ENCODE data around the gene CASP2. TPM values are rescaled to one million over a fixed set of nuclear protein-coding genes. Genes with fewer than 3 reads are reported as not detected.
"Not testable (repeated sequence)": the region's sequence is repeated elsewhere in the genome, so short reads cannot be mapped to it uniquely, and the experiment has no call there.

The CASP2 gene
- total RNA-seq, 3 donors from 2014 or later = 82.2 to 90.5 (median 88.6) TPM

DNA sequence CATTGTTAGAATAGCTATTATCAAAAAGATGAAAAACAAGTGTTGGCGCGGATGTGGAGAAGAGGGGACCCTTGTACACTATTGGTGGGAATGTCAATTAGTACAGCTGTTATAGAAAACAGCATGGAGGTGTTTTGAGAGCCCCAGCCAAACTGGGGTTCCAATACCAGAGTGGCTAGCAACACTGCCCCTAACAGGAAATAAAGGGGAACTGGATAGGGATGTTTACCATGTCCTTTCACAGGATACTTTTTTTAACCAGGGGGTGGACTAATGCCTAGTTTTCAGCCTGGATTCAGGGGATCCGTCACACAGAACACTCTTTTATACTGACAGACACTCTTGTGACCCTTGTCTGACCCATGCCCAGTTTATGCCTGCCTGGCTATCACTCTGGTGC, 31.8 kb upstream of the CASP2 start:
- H3K36me3 Mint-ChIP-seq (ENCODE audit: insufficient read depth) = peaks cover 6% of the 10 kb centered on the region
- peaks cover 17% of the 10 kb centered on the region for H3K9me3 Mint-ChIP-seq
- peaks cover 70% of the 10 kb centered on the region for H3K4me1 Mint-ChIP-seq (ENCODE audit: low read depth)
- no peaks in the 10 kb centered on the region for H3K27me3 Mint-ChIP-seq (ENCODE audit: low read depth)
- H3K4me3 Mint-ChIP-seq = no peak overlapping the region
- no peak for ATAC-seq
- no peak for DNase-seq

DNA sequence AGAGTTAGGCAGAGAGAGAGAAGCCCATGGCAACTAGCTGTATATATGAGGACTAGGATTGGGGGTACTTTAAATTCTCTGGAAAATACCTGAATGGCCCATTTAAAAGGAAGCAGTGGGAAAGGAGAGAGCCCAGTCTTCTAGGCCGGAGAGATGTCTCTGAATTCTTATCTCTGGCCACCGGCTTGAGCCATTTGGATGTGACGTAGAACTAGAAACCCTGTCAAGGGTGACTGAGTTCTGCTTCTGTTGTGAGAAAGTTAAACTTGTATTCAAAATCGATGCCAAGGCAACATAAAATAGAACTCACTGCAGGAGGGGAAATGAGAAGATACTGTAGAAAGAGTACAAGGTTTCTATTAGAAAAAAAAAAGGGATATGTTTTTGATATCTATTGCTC, 31.2 kb upstream of the CASP2 start:
- H3K27me3 Mint-ChIP-seq (ENCODE audit: low read depth) = no peaks in the 10 kb centered on the region
- ATAC-seq = no peak
- H3K36me3 Mint-ChIP-seq (ENCODE audit: insufficient read depth) = peaks cover 6% of the 10 kb centered on the region
- H3K4me3 Mint-ChIP-seq = no peak overlapping the region
- DNase-seq = no peak
- peaks cover 67% of the 10 kb centered on the region for H3K4me1 Mint-ChIP-seq (ENCODE audit: low read depth)
- peaks cover 17% of the 10 kb centered on the region for H3K9me3 Mint-ChIP-seq

DNA sequence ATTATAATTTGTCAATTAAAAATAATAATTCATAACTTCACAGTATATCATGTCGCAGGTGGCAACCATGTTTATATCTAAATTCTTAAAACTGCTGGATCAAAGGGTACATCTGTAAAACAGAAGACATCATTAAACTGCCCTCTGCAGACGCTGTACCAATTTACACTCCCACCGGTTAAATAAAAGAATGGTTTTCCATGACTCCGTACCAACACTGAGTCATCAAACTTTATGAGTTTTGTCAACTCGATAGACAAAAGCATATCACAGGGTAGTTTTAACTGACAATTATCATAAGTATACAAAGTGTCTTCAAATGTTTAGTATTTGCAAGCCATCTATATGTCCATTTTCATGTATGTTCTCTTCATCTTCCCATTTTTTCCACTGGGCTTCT, 30.6 kb upstream of the CASP2 start:
- no peak for DNase-seq

DNA sequence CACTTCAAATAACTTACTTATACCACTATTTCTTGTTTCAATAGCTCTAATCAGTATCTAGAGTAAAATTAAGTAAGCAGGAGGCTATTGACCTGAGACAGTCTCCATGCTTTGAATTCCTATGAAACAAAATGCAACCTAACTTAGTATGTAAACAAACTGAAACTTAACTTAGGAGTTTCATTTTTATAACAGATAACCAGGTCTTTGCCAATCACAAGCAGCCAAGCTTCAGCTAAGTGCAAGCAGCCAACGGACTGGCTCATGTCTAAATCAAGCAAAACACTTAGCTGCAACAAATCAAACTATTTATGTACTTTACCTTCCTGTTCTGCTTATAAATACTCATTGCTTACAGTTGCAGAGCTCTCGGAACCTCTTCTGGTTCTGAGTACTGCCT, 29.3 kb upstream of the CASP2 start:
- ATAC-seq (peak in 1 of 2 donors; percentile 30), DNase-seq (no peak)
- peaks cover 66% of the 10 kb centered on the region for H3K4me1 Mint-ChIP-seq (ENCODE audit: low read depth)
- H3K36me3 Mint-ChIP-seq (ENCODE audit: insufficient read depth) = peaks cover under 1% of the 10 kb centered on the region
- H3K4me3 Mint-ChIP-seq = peak overlapping the region; percentile 71
- H3K27me3 Mint-ChIP-seq (ENCODE audit: low read depth) = no peaks in the 10 kb centered on the region
- H3K9me3 Mint-ChIP-seq = peaks cover 5% of the 10 kb centered on the region

More for the DNA sequence above, 30.6 kb upstream of the CASP2 start:
- Mint-ChIP-seq H3K4me3 (no peak overlapping the region), H3K36me3 (ENCODE audit: insufficient read depth) (peaks cover 6% of the 10 kb centered on the region), H3K27me3 (ENCODE audit: low read depth) (no peaks in the 10 kb centered on the region), H3K9me3 (peaks cover 13% of the 10 kb centered on the region), H3K4me1 (ENCODE audit: low read depth) (peaks cover 67% of the 10 kb centered on the region)
- ATAC-seq = no peak

DNA sequence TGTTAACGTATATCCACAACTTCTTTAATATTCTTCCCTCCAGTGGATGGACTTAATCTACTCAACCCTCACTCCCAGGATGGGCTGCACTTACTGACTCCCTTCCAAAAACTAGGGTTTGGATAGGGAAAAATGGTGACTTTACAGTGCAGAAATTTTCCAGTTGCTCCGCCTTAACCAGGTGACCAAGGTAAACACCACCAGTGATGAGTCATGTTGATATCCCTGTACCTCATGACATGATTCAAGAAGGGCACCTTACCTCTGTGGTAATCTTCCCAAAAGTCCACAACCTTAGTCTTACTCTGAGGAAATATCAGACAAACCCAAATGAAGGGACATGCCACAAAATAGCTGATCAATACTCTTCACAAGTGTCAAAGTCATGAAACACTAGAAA, 28.4 kb upstream of the CASP2 start:
- ATAC-seq = no peak
- H3K36me3 Mint-ChIP-seq (ENCODE audit: insufficient read depth) = peaks cover 4% of the 10 kb centered on the region
- H3K27me3 Mint-ChIP-seq (ENCODE audit: low read depth) = no peaks in the 10 kb centered on the region
- H3K4me3 Mint-ChIP-seq = no peak overlapping the region
- DNase-seq = no peak
- peaks cover 71% of the 10 kb centered on the region for H3K4me1 Mint-ChIP-seq (ENCODE audit: low read depth)
- no peaks in the 10 kb centered on the region for H3K9me3 Mint-ChIP-seq

DNA sequence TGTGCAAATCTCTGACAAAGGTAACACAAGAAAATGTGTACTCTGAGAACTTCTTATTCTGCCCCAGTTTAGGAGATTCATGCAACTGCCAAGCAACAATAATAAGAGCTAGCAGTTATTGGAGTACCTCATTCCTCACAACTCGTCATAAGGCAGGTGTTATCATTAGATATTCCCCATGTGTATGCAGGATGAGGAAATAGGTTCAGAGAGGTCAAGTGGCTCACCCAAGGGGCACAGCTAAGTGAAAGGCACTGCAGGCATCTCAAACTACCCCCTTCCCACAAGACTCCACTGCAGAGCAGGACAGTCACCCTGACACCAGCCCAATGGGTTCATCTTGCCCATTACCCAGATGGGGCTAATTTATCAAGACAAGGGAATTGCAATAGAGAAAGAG, 26.2 kb upstream of the CASP2 start:
- no peak for DNase-seq
- H3K27me3 Mint-ChIP-seq (ENCODE audit: low read depth) = no peaks in the 10 kb centered on the region
- no peaks in the 10 kb centered on the region for H3K9me3 Mint-ChIP-seq
- peak overlapping the region; percentile 98 for H3K4me3 Mint-ChIP-seq
- peaks cover 13% of the 10 kb centered on the region for H3K36me3 Mint-ChIP-seq (ENCODE audit: insufficient read depth)
- ATAC-seq = no peak
- H3K4me1 Mint-ChIP-seq (ENCODE audit: low read depth) = peaks cover 67% of the 10 kb centered on the region

DNA sequence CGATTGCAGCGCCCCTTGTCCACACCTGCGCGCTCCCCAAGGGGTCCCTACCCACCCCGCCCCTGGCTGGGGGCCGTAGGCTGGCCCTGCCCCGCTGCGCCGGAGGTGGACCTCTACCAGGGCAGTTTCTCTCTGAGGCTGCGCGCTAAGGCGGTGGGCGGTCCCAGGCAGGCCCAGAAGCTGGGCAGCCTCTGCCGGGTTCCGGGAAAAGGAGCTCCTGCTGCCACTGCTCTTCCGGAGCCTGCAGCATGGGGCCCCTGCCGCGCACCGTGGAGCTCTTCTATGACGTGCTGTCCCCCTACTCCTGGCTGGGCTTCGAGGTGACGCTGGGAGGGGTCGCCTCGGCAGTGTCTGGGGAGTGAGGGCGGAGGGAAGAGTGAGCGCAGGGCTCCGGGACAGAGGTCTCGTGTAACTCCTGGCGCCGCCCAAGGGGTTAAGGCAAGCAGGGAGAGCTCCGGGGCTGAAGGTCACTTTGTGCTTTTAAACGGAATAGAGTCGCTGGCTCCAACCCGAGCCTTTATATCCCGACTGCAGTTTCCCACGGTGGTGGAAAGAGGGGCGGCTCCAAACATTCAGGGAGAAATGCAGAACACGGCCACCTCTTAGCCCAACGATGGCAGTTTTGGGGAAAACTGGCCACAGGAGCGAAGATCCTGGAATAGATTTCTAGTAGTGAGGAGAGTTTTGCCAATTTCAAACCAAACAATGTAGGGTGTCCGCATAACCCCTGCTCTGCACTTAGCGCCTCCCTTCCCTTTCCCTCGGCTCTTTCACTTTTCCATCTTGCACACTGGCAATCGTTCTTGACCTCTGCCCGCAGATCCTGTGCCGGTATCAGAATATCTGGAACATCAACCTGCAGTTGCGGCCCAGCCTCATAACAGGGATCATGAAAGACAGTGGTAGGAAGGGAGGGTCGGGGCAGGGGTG, 24.6 kb upstream of the CASP2 start, which contains the start of gene GSTK1:
Gene GSTK1, plus strand, starts transcription at position 176 of the 930 bp plus-strand sequence. Its CDS starts 73 bp downstream, at position 249.
- H3K27me3 Mint-ChIP-seq (ENCODE audit: low read depth) = no peaks in the 10 kb centered on the region
- peaks cover 60% of the 10 kb centered on the region for H3K4me1 Mint-ChIP-seq (ENCODE audit: low read depth)
- H3K4me3 Mint-ChIP-seq = peak within 1 kb of the TSS; percentile 98
- peak; percentile 97 to 98 for ATAC-seq
- DNase-seq = peak; percentile 73
- H3K9me3 Mint-ChIP-seq = no peaks in the 10 kb centered on the region
- peaks cover 15% of the 10 kb centered on the region for H3K36me3 Mint-ChIP-seq (ENCODE audit: insufficient read depth)

DNA sequence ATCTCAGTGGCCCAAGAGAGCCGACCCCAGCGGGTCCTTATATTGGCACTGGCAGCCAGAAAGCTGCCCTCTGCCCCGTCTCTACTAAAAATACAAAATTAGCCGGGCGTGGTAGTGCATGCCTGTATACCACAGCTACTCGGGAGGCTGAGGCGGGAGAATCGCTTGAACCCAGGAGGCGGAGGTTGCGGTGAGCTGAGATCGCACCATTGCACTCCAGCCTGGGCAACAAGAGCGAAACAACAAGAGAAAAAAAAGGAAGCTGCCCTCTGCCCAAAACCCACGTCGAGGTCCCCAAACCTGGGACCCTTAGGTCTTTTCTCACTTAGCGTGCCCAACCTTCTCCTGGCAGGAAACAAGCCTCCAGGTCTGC, 24.0 kb upstream of the CASP2 start:
- not testable (repeated sequence) for DNase-seq; H3K9me3 Mint-ChIP-seq; H3K27me3 Mint-ChIP-seq (ENCODE audit: low read depth); ATAC-seq
- peaks cover 56% of the 10 kb centered on the region for H3K4me1 Mint-ChIP-seq (ENCODE audit: low read depth)
- H3K4me3 Mint-ChIP-seq = peak overlapping the region; percentile 98
- H3K36me3 Mint-ChIP-seq (ENCODE audit: insufficient read depth) = peaks cover 21% of the 10 kb centered on the region

DNA sequence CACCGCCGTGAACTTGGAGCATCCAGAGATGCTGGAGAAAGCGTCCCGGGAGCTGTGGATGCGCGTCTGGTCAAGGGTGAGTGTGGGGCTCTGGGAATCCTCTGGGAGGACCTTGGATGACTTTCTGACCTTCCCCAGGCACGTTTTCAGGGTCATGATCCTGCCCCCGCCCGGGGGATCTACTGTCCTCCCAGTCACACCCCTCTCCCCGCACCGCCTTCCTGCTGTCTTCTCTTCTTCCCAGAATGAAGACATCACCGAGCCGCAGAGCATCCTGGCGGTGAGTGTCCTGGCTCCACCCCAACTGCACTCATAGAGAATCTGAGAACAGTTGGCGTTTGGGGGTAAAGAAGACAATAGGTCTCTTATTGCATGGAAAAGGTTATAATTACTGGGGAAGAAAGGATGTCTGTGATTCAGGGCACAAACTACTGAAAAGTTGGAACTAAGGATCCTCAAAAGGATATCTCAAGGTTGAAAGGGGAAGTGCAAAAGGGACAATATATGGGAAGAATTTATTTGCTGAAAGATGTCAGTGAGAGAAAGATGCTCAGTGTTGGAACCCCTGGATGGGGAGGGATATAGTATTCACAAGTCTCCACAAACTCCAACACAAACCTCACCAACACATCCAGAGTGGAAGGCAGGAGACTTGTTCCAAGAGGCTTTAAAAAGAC, 23.0 kb upstream of the CASP2 start:
- no peak for ATAC-seq
- peaks cover 27% of the 10 kb centered on the region for H3K36me3 Mint-ChIP-seq (ENCODE audit: insufficient read depth)
- H3K9me3 Mint-ChIP-seq = no peaks in the 10 kb centered on the region
- peaks cover 48% of the 10 kb centered on the region for H3K4me1 Mint-ChIP-seq (ENCODE audit: low read depth)
- H3K27me3 Mint-ChIP-seq (ENCODE audit: low read depth) = no peaks in the 10 kb centered on the region
- H3K4me3 Mint-ChIP-seq = peak overlapping the region; percentile 98
- DNase-seq = no peak

DNA sequence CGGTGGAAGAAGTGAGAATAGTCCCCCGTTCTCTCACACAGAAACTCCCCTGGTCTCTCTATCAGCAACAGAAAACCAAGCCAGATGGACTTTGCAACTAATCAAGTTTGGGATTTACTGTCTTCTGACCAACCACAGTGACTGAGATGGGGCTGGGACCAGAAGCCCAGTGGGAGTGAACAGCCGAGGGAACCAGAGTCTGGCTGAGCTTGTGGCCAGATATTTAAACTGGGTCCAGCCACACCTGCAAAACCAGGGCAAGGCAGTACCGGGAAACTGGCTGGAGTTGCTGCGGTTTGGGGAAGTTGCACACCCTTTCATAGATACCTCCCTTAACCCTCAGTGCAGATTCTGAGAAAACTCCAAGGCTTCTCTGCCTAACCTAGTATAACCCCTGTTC, 18.9 kb upstream of the CASP2 start:
- ATAC-seq (no peak), DNase-seq (no peak)
- Mint-ChIP-seq H3K36me3 (ENCODE audit: insufficient read depth) (peaks cover 30% of the 10 kb centered on the region), H3K4me1 (ENCODE audit: low read depth) (peaks cover 30% of the 10 kb centered on the region), H3K4me3 (no peak overlapping the region), H3K9me3 (no peaks in the 10 kb centered on the region), H3K27me3 (ENCODE audit: low read depth) (no peaks in the 10 kb centered on the region)

DNA sequence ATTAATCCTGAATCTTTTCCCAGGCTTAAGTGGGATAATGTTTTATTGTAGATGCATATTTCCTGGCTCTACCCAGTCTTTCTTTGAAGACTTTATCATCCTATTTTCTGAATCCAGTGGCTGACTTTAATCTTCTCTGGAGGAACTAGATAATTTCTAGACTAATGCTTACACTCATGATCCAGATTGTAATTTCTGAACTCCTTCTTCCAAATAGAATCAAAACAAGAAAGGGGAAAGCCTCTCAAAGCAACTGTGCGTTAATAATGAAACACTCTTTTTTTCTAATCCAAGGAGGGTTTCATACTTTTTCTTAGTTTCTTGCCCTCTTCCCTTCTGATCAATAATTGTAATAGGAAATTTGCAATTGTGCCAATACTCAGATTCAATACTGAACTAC, 16.9 kb upstream of the CASP2 start:
- Mint-ChIP-seq H3K4me3 (no peak overlapping the region), H3K36me3 (ENCODE audit: insufficient read depth) (peaks cover 18% of the 10 kb centered on the region)
- no peak for ATAC-seq

DNA sequence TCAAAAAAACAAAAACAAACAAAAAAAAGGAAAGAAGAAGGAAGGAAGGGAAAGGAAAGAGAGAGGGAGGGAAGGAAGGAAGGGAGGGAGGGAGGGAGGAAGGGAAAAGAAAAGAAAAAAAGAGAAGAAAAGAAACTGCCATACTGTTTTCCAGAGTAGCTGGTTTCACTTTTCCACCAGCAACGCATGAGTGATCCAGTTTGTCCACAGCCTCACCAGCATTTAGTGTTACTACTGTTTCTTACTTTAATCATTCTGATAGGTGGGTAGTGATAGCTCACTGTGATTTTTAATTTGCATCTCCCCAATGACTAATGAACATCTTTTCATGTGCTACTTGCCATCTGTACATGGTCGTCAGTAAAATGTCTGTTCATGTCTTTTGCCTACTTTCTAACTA, 15.3 kb upstream of the CASP2 start:
- peaks cover 7% of the 10 kb centered on the region for H3K4me1 Mint-ChIP-seq (ENCODE audit: low read depth)
- H3K27me3 Mint-ChIP-seq (ENCODE audit: low read depth) = no peaks in the 10 kb centered on the region
- H3K9me3 Mint-ChIP-seq = no peaks in the 10 kb centered on the region
- no peak for ATAC-seq
- DNase-seq = no peak
- H3K36me3 Mint-ChIP-seq (ENCODE audit: insufficient read depth) = peaks cover 17% of the 10 kb centered on the region
- H3K4me3 Mint-ChIP-seq = no peak overlapping the region

More for the DNA sequence above, 16.9 kb upstream of the CASP2 start:
- Mint-ChIP-seq H3K27me3 (ENCODE audit: low read depth) (no peaks in the 10 kb centered on the region), H3K4me1 (ENCODE audit: low read depth) (peaks cover 13% of the 10 kb centered on the region), H3K9me3 (no peaks in the 10 kb centered on the region)
- DNase-seq = no peak

DNA sequence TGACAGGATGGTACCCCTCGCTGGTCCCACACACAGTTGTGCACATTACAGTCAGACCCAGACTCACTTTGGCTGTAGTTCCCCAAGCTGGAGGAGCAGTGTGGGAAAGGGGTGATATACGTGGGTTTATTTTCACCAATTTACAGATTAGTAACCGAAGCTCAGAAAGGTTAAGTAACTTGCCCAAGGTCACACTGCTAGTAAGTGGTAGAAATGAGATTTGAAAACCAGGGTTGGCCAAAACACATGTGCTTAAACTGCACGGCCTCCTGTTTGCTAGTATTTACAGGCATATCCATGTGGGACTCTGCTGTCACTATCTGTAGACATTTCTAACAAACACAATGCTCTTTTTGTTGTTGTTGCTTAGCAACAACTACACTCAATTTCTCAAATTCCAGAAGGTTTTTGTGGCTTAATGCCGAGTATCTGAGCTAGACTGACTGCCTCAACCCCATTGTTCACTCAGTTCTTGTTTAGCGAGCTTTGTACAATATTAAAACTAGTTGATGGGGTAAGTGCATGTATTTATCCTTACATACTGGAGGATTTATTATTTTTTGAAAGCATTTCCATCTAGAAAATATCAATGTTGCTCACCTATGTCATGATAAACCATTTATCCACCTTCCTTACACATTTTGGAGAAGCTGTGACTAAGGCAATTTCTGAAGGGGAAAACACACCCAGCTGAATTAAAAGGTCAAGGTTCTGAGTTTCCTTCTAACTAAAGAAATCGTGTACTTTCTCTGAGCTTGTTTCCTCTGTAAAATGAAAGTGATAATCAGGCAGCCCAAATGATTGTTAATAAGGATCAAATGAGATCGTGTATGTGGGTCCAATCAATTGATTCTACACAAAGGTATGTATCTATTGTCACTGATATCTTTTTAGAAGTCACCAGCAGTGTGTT, 8.7 kb upstream of the CASP2 start:
- peaks cover 39% of the 10 kb centered on the region for H3K4me1 Mint-ChIP-seq (ENCODE audit: low read depth)
- peak overlapping the region; percentile 72 for H3K4me3 Mint-ChIP-seq
- no peaks in the 10 kb centered on the region for H3K27me3 Mint-ChIP-seq (ENCODE audit: low read depth)
- no peaks in the 10 kb centered on the region for H3K36me3 Mint-ChIP-seq (ENCODE audit: insufficient read depth)
- peak; percentile 71 to 74 for ATAC-seq
- no peak for DNase-seq
- no peaks in the 10 kb centered on the region for H3K9me3 Mint-ChIP-seq

DNA sequence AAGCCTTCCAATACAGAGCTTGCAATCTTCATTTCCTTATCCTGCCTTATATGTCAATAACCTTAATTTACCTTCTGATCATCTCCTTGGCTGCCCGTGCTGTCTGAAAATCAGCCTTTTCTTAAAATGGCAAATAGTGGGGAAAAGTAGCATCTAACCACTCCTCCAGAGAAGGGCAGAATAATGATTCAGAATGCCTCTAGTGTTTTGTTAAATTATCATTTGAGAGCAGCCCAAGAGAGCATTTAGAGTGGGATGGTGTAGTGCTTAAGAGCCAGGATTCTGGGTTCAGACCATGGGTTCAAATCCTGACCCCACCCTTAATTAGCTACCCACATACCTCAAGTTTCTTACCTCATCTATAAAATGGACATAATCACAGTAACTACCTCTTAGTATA, 8.0 kb upstream of the CASP2 start:
- H3K27me3 Mint-ChIP-seq (ENCODE audit: low read depth) = no peaks in the 10 kb centered on the region

More for the DNA sequence above, 8.0 kb upstream of the CASP2 start:
- H3K9me3 Mint-ChIP-seq = no peaks in the 10 kb centered on the region
- H3K4me1 Mint-ChIP-seq (ENCODE audit: low read depth) = peaks cover 39% of the 10 kb centered on the region
- H3K36me3 Mint-ChIP-seq (ENCODE audit: insufficient read depth) = no peaks in the 10 kb centered on the region
- peak overlapping the region; percentile 72 for H3K4me3 Mint-ChIP-seq
- DNase-seq (no peak), ATAC-seq (peak; percentile 38 to 46)
